Upper lobe of left lung (tissue), 6 donors: ENCODE data around the gene JAGN1. TPM values are rescaled to one million over a fixed set of nuclear protein-coding genes. Genes with fewer than 3 reads are reported as not detected.

Source experiments
- ATAC-seq, 2 donors: fragments of 200-7000 bp; cut with Tn5 transposase; one replicate each; pipeline ENCODE4 v1.9.1; 2022; ENCODE audit warnings: mild to moderate bottlenecking in 2 of 2, moderate library complexity in 2 of 2; ENCODE audit not compliant: low FRiP score in 2 of 2
- DNase-seq, 2 donors: peaks; one replicate each; pipeline ENCODE4 v3.0.0-alpha.2; 2019 to 2020
- H3K27ac ChIP-seq, 4 donors: fragments of 200-600 bp; sonication (generic); one replicate each; pipeline ENCODE4 v1.5.1; 2016 to 2019
- H3K27me3 ChIP-seq, 4 donors: fragments of 200-600 bp; sonication (generic); one replicate each; pipeline ENCODE4 v1.5.1; 2017 to 2019
- H3K36me3 ChIP-seq, 4 donors: fragments of 200-600 bp; sonication (generic); one replicate each; pipeline ENCODE4 v1.5.1; 2016 to 2019
- H3K4me1 ChIP-seq, 4 donors: fragments of 200-600 bp; sonication (generic); one replicate each; pipeline ENCODE4 v1.5.1; 2018 to 2019
- H3K4me3 ChIP-seq, 4 donors: fragments of 200-600 bp; sonication (generic); one replicate each; pipeline ENCODE4 v1.5.1; 2017 to 2019; ENCODE audit warnings: mild to moderate bottlenecking in 2 of 4, moderate library complexity in 1 of 4
- H3K9me3 ChIP-seq, 4 donors: fragments of 200-600 bp; sonication (generic); one replicate each; pipeline ENCODE4 v1.5.1; 2018 to 2019
- EP300 ChIP-seq, 4 donors: sonication (generic); formaldehyde crosslinking; IDR thresholded peaks; one replicate each; pipeline ENCODE4 v1.5.1; 2017; ENCODE audit warnings: antibody characterized with exemption in 4 of 4, control low read depth in 2 of 4
- POLR2A ChIP-seq, 4 donors: fragments of 450-650 bp; IDR thresholded peaks; one replicate each; pipeline ENCODE4 v1.5.1; 2016 to 2017; ENCODE audit warnings: antibody characterized with exemption in 4 of 4, mild to moderate bottlenecking in 2 of 4
- POLR2AphosphoS5 ChIP-seq, 2 donors: sonication (generic); formaldehyde crosslinking; IDR thresholded peaks; one replicate each; pipeline ENCODE4 v1.5.1; 2017; ENCODE audit warnings: antibody characterized with exemption in 2 of 2
- WGBS, 2 donors: methylation state at CpG; one replicate each; pipeline ENCODE4 v1.1.5; 2017 to 2018; 5-methylcytosine and 5-hydroxymethylcytosine counted together
- total RNA-seq, 6 donors: library from RNA; depleted of rRNA in 4 of 6; stranded (reverse); fragments of >200 nt in 4 of 6; gene quantifications; one replicate each; pipeline versions ENCODE4 v1.1.0 to v1.2.1, GENCODE V29; 2016 to 2021
- TF ChIP-seq, protein P1 (sequence below), 6 experiments: fragments of 450-650 bp in 4 of 6; fragments of 200-600 bp in 2 of 6; sonication (generic) in 2 of 6; IDR thresholded peaks; one replicate each; pipeline ENCODE4 v1.5.1; 2016 to 2019; ENCODE audit warnings: antibody characterized with exemption in 6 of 6
- donor health status: DM: no; HTN: no; CAD: no; lungs with moderate emphysema.
- donor health status: DM: no; HTN: yes; CAD: no; lungs with severe emphysema.

Gene JAGN1
- total RNA-seq, 6 donors from 2014 or later: 4.2 to 33.3 (median 24.2) TPM

DNA sequence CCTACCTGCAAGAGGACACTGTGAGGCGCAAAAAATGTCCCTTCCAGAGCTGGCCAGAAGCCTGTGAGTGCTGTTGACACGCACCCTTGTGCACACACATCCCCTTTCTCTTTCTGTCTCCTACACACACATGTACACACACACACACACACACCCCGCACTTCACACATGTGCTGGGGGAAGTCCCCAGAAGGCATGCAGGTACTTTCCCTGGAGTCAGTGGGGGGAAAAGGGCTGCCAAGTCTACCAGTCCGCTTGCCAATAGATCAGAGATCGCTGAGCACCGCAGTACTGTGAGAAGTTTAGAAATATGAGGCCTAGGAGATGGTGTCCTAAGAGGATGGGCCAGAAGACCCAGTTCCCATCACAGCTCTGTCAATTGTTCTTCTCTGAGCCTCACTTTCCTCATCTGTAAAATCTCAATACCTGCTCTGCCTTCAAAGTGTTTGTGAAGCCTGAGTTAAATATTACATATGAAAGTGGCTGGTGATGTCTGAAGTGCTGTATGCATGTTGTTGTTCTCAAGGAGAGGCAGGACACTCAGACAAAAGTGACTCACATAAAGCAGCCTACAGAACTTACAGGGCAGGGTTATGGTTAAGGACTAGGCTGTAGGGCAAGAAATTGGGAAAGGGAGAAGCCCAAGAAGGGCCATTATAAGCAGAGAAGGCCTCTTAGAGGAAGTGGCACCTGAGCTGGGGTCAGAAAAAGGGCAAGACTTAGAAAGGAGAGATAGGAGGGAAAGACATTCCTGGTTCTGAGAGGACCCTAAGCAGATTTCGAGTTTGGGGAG, 19.0 kb downstream of the JAGN1 start:
- no peak for TF ChIP-seq EP300 (IDR thresholded peaks at IDR 0.05)
- peak in 1 of 2 donors; percentile 41 for TF ChIP-seq POLR2AphosphoS5 (IDR thresholded peaks at IDR 0.05)
- Histone ChIP-seq H3K36me3 (peaks cover 0 to 5% (median 0%) of the 10 kb centered on the region in 4 donors), H3K27ac (peak overlapping the region in 2 of 4 donors; percentile 15 to 36), H3K27me3 (no peaks in the 10 kb centered on the region), H3K9me3 (no peaks in the 10 kb centered on the region), H3K4me1 (peaks cover 6 to 32% (median 13%) of the 10 kb centered on the region in 4 donors), H3K4me3 (no peak overlapping the region)
- peak; percentile 51 to 89 for ATAC-seq
- WGBS, 2 donors: 58 to 65% methylated on average over 7 of the region's 7 CpGs
- peak in 1 of 2 donors; percentile 55 for DNase-seq

DNA sequence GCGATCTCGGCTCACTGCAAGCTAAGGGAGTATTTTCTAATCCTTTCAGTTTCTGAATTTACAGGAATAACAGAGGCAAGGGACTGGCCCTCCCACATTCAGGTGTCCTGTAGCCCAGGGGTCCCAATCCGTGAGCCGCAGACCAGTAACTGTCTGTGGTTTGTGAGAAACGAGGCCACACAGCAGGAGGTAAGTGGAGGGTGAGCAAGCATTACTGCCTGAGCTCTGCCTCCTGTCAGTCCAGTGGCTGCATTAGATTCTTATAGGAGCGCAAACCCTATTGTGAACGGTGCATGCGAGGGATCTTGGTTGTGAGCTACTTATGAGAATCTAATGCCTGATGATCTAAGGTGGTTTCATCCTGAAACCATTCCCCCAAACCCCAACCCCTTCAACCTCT, 21.5 kb downstream of the JAGN1 start:
- Histone ChIP-seq H3K4me3 (no peak overlapping the region), H3K27ac (no peak overlapping the region), H3K4me1 (peaks cover 29 to 56% (median 33%) of the 10 kb centered on the region in 4 donors), H3K9me3 (no peaks in the 10 kb centered on the region), H3K27me3 (no peaks in the 10 kb centered on the region), H3K36me3 (peaks cover 0 to 5% (median 0%) of the 10 kb centered on the region in 4 donors)
- no peak for TF ChIP-seq POLR2AphosphoS5 (IDR thresholded peaks at IDR 0.05)
- no peak for TF ChIP-seq EP300 (IDR thresholded peaks at IDR 0.05)
- 65 to 74% methylated on average over 8 of the region's 8 CpGs for WGBS, 2 donors
- DNase-seq (no peak), ATAC-seq (no peak)

DNA sequence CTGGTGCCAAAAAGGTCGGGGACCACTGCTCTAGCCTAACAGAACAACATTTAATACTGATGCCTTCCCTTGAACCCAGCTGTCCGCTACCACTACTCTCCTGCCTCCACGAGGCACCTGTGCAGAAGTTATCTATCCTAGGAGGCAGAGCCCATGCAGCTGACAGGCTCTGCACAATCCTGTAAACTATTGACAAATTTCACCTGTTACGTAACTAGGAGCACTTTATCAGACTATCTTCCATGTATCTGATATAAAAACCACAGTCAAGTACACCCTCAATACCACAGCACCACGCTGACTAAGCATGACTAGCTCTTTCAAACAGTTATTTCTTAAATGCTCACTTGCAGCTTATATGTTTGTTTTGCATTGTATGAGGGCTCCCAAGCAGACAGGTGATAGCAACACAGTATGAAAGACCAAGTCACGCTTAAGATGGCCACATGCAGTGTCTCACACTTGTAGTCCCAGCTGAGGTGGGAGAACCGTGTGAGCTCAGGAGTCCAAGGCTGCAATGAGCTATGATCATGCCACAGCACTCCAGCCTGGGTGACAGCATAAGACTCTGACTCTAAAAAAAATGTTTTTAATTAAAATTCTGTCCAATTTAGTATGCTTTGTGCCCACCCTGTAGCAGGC, 22.0 kb downstream of the JAGN1 start:
- H3K36me3 ChIP-seq: peaks cover 0 to 1% (median 0%) of the 10 kb centered on the region in 4 donors
- WGBS, 2 donors: 61 to 65% methylated on average over 7 of the region's 7 CpGs
- TF ChIP-seq POLR2A (IDR thresholded peaks at IDR 0.05) (no peak), POLR2AphosphoS5 (IDR thresholded peaks at IDR 0.05) (no peak), EP300 (IDR thresholded peaks at IDR 0.05) (no peak)
- TF ChIP-seq, protein P1, sequence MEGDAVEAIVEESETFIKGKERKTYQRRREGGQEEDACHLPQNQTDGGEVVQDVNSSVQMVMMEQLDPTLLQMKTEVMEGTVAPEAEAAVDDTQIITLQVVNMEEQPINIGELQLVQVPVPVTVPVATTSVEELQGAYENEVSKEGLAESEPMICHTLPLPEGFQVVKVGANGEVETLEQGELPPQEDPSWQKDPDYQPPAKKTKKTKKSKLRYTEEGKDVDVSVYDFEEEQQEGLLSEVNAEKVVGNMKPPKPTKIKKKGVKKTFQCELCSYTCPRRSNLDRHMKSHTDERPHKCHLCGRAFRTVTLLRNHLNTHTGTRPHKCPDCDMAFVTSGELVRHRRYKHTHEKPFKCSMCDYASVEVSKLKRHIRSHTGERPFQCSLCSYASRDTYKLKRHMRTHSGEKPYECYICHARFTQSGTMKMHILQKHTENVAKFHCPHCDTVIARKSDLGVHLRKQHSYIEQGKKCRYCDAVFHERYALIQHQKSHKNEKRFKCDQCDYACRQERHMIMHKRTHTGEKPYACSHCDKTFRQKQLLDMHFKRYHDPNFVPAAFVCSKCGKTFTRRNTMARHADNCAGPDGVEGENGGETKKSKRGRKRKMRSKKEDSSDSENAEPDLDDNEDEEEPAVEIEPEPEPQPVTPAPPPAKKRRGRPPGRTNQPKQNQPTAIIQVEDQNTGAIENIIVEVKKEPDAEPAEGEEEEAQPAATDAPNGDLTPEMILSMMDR (IDR thresholded peaks at IDR 0.05): no peak
- no peak overlapping the region for H3K4me3 ChIP-seq
- H3K27me3 ChIP-seq: no peaks in the 10 kb centered on the region
- ATAC-seq (no peak), DNase-seq (no peak)
- no peak overlapping the region for H3K27ac ChIP-seq
- H3K4me1 ChIP-seq: peaks cover 33 to 62% (median 37%) of the 10 kb centered on the region in 4 donors
- H3K9me3 ChIP-seq: no peaks in the 10 kb centered on the region

DNA sequence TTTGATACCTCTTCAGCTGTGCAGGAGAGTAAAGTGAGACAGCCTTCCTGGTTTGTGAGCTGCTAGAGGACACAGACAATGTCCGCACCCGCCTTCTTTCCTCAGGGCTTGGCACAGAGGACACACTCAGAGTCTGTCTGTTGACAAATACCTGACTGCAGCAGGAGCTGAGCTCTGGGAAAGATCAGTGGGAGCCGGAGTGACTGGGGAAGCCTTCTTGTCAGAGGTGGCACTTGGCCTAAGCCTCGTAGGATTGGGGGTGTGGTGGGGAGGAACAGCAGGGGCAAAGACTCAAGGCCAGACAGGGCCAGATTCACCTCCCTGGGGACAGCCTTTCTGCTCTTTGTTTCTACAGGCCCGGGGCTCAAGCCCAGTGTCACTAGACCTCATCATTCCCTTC, 23.2 kb downstream of the JAGN1 start:
- H3K4me3 ChIP-seq: no peak overlapping the region
- no peaks in the 10 kb centered on the region for H3K9me3 ChIP-seq
- TF ChIP-seq EP300 (IDR thresholded peaks at IDR 0.05): no peak
- TF ChIP-seq POLR2AphosphoS5 (IDR thresholded peaks at IDR 0.05): no peak
- TF ChIP-seq, protein P1 (IDR thresholded peaks at IDR 0.05): no peak
- TF ChIP-seq POLR2A (IDR thresholded peaks at IDR 0.05): no peak
- WGBS, 2 donors: 75 to 93% methylated on average over 3 to 5 of the region's 5 CpGs
- H3K36me3 ChIP-seq: no peaks in the 10 kb centered on the region
- ATAC-seq (no peak), DNase-seq (no peak)
- H3K4me1 ChIP-seq: peaks cover 37 to 66% (median 43%) of the 10 kb centered on the region in 4 donors
- no peak overlapping the region for H3K27ac ChIP-seq
- no peaks in the 10 kb centered on the region for H3K27me3 ChIP-seq

DNA sequence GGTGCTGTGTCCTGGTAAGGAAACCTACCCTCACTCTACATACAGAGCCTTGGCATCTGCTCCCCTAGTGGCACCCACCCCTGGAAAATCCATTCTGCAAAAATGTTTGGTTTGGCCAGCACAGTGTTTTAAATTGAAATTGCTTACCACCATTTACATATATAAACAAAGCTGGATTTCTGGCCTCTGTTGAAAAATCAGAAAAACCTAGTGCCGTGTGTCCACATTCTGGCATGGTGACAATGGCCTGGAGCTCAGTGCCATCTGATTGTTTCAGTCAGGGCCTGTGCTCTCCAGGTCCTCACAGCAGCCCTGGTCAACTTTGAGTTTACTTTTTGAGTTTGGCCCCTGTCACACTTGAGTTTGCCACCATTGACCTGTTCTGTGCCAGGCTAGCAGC, 23.6 kb downstream of the JAGN1 start:
- Histone ChIP-seq H3K9me3 (no peaks in the 10 kb centered on the region), H3K4me1 (peaks cover 33 to 62% (median 41%) of the 10 kb centered on the region in 4 donors), H3K4me3 (no peak overlapping the region), H3K27me3 (no peaks in the 10 kb centered on the region), H3K27ac (peak overlapping the region in 1 of 4 donors; percentile 89), H3K36me3 (no peaks in the 10 kb centered on the region)
- TF ChIP-seq POLR2AphosphoS5 (IDR thresholded peaks at IDR 0.05) (no peak), POLR2A (IDR thresholded peaks at IDR 0.05) (no peak), EP300 (IDR thresholded peaks at IDR 0.05) (no peak)
- TF ChIP-seq, protein P1 (IDR thresholded peaks at IDR 0.05): no peak
- ATAC-seq: no peak
- DNase-seq: no peak
- WGBS, 2 donors: 60 to 67% methylated on average over 1 of the region's 1 CpG
